Measurements from ENCODE around the gene CMIP. TPM values are rescaled to one million over a fixed set of nuclear protein-coding genes. Genes with fewer than 3 reads are reported as not detected.
A peak's percentile ranks its signal among the peaks of the same experiment; 100 is the strongest.

The CMIP gene
- total and polyA plus RNA-seq, 3 experiments from 2014 or later = 1.0 to 24.4 (median 23.6) TPM

DNA sequence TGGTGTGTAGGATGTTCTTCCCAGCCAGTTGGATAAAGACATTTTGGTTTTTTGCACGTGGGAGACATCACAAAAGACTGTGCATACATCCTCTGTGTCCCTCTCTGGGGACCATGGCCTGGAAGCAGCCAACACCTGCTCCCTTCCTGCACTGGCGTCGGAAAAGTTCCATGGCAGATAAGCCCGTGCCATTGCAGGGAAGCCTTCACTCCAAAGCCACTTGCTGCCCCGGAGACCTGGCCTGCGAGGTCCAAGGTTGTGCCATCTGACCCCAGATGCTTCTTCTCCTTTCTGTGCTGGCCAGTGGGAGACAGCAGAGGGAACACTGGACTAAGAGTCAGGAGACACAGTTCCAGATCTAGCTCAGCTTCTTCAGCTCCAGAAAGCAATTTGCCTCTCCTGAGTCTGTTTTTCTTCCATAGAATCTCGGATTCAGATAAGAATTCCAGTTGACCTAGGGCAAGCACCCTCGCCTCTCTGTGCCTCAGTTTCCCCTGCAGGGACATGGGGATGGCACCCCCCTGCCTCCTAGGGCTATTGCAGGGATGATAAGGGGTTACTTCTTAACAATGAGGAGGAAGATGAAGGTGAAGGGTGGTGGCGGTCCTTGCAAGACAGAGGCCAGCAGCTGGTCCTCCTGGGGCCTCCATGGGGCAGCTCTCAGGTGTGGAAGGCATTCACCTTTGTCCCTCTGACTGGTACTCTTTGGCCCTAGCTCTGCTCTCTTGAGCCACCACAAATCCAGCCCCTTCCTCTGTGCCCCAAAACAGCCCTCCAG, 134.2 kb downstream of the CMIP start:
- Histone ChIP-seq H3K36me3 (ENCODE audit: insufficient read depth, low read length) (no peaks in the 10 kb centered on the region), H3K27ac (ENCODE audit: low read depth, low read length) (no peak overlapping the region), H3K4me1 (ENCODE audit: insufficient read depth, low read length) (no peaks in the 10 kb centered on the region), H3K27me3 (ENCODE audit: insufficient read depth, low read length, poor library complexity, severe bottlenecking) (no peaks in the 10 kb centered on the region), H3K4me3 (ENCODE audit: low read length) (no peak overlapping the region), H3K9me3 (ENCODE audit: low read length) (no peaks in the 10 kb centered on the region)
- H3K27ac Mint-ChIP-seq = peak overlapping the region in 4 of 8 donors; percentile 4 to 93 (median 54)
- ChIA-PET CTCF (no interaction called here), POLR2A (no interaction called here)
- peaks cover 0 to 2% of the 10 kb centered on the region in 2 donors for H3K27me3 Mint-ChIP-seq
- DNase-seq = no peak
- no peaks in the 10 kb centered on the region for H3K9me3 Mint-ChIP-seq
- no peak overlapping the region for H3K4me3 Mint-ChIP-seq
- peaks cover 0 to 9% (median 3%) of the 10 kb centered on the region in 3 donors for H3K36me3 Mint-ChIP-seq
- H3K4me1 Mint-ChIP-seq = peaks cover 15 to 23% (median 15%) of the 10 kb centered on the region in 3 donors

DNA sequence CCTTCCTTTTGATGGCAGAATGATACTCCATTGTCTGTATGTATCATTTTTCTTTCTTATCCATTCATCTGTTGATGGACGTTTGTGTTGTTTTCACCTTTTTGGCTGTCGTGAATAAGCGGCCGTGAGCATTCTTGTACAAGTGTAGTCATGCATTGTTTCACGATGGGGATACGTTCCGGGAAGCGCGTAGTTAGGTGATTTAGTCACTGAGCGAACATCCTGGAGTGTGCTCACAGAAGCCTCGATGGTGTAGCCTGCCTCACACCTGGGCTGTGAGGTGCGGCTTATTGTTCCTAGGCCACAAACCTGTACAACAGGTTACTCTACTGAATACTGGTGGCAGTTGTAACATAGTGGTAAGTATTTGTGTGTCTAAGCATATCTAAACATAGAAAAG, 136.5 kb downstream of the CMIP start:
- no peak for DNase-seq
- ChIA-PET POLR2A (no interaction called here), CTCF (no interaction called here)
- H3K27me3 ChIP-seq (ENCODE audit: insufficient read depth, low read length, poor library complexity, severe bottlenecking) = no peaks in the 10 kb centered on the region
- Mint-ChIP-seq H3K27ac (peak overlapping the region in 5 of 8 donors; percentile 14 to 73 (median 31)), H3K9me3 (no peaks in the 10 kb centered on the region), H3K27me3 (peaks cover 0 to 2% of the 10 kb centered on the region in 2 donors), H3K36me3 (peaks cover 0 to 22% (median 5%) of the 10 kb centered on the region in 3 donors), H3K4me3 (peak overlapping the region in 1 of 7 donors; percentile 9), H3K4me1 (peaks cover 20 to 29% (median 27%) of the 10 kb centered on the region in 3 donors)
- H3K4me1 ChIP-seq (ENCODE audit: insufficient read depth, low read length) = no peaks in the 10 kb centered on the region
- H3K27ac ChIP-seq (ENCODE audit: low read depth, low read length) = no peak overlapping the region
- H3K4me3 ChIP-seq (ENCODE audit: low read length) = no peak overlapping the region
- H3K36me3 ChIP-seq (ENCODE audit: insufficient read depth, low read length) = no peaks in the 10 kb centered on the region
- H3K9me3 ChIP-seq (ENCODE audit: low read length) = no peaks in the 10 kb centered on the region

DNA sequence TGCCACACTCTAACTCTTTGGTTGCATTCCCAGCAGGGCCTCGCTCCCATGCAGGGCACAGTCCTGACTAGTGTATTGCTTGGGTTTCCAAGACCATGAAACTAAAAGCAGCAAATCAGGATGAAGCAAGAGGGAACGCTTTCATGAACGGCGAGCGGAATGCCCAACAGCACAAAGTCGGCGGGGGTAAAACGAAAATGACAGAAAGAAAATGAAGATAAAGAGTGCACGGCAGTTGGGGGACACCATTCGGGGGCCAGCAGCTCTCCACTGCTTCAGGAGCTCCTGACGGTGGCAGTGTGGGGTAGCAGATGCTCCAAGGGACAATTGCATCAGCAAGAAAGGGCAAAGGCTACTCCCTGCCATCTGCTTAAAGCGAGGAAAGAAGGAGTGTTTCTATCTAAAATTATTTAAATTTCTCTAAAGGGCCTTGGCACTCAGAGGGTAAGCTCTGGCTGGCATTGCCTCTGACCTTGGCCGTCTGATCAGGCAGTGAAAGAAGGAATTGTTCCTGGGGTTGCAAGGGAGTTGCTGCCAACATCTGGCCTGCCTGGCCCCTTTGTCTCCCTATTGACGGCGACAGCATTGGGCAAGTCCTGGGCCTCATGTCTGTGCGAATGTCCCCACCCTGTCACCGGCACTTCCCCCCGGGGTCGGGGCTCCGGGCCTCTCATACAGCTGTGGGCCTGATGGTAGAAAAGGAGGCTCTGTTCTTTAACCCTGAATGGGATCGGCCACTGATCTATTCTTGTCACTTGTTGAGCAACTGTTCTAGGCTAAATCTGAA, 138.2 kb downstream of the CMIP start:
- ChIA-PET CTCF (no interaction called here), POLR2A (no interaction called here)
- H3K9me3 ChIP-seq (ENCODE audit: low read length) = no peaks in the 10 kb centered on the region
- H3K27ac ChIP-seq (ENCODE audit: low read depth, low read length) = no peak overlapping the region
- peaks cover 0 to 2% of the 10 kb centered on the region in 2 donors for H3K27me3 Mint-ChIP-seq
- H3K27ac Mint-ChIP-seq = peak overlapping the region in 4 of 8 donors; percentile 19 to 80 (median 34)
- H3K4me3 ChIP-seq (ENCODE audit: low read length) = no peak overlapping the region
- no peaks in the 10 kb centered on the region for H3K27me3 ChIP-seq (ENCODE audit: insufficient read depth, low read length, poor library complexity, severe bottlenecking)
- H3K36me3 ChIP-seq (ENCODE audit: insufficient read depth, low read length) = no peaks in the 10 kb centered on the region
- H3K4me3 Mint-ChIP-seq = no peak overlapping the region
- no peak for DNase-seq
- H3K9me3 Mint-ChIP-seq = no peaks in the 10 kb centered on the region
- H3K4me1 Mint-ChIP-seq = peaks cover 22 to 37% (median 36%) of the 10 kb centered on the region in 3 donors
- H3K36me3 Mint-ChIP-seq = peaks cover 0 to 25% (median 7%) of the 10 kb centered on the region in 3 donors
- H3K4me1 ChIP-seq (ENCODE audit: insufficient read depth, low read length) = no peaks in the 10 kb centered on the region

DNA sequence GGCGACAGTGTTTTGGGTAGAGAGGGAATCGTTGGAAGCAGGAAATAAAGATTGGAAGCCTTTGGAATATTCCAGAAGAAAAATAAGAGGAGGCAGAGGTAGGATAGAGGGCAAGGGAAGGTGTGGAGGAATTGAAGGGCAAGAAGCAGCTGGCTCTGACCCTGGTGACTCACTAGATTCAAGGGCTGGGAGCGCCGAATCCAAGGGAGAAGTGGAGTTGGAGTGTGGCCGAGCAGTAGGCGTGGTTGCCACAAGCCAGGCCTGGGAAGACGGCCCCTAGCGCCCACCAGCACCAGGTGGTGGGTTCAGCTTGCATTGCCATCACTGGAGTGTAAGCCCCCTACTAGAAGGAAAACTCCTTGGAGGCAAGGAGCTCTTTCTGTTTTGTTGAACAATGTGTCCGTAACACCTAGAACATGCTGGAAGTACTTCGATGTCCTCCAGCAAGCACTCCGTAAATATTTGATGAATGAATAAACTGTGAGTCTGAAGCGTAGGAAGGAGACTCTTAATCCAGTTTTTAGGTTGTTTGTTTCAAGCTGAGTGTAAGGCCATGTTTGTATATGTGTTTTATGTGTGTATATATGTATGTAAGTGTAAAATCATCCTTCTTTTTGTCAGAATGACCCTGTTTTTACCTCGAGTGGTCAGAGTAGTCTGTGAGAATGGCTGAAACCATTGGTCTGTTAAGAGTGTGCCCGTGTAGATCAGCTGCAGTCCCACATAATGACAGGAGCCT, 139.5 kb downstream of the CMIP start:
- H3K9me3 ChIP-seq (ENCODE audit: low read length) = no peaks in the 10 kb centered on the region
- peaks cover 0 to 2% of the 10 kb centered on the region in 2 donors for H3K27me3 Mint-ChIP-seq
- no peak for DNase-seq
- H3K4me3 Mint-ChIP-seq = no peak overlapping the region
- peak overlapping the region in 7 of 8 donors; percentile 17 to 89 (median 58) for H3K27ac Mint-ChIP-seq
- no peaks in the 10 kb centered on the region for H3K9me3 Mint-ChIP-seq
- POLR2A ChIA-PET = no interaction called here
- CTCF ChIA-PET = no interaction called here
- no peak overlapping the region for H3K27ac ChIP-seq (ENCODE audit: low read depth, low read length)
- no peak overlapping the region for H3K4me3 ChIP-seq (ENCODE audit: low read length)
- peaks cover 0 to 33% (median 7%) of the 10 kb centered on the region in 3 donors for H3K36me3 Mint-ChIP-seq
- H3K4me1 Mint-ChIP-seq = peaks cover 24 to 44% (median 43%) of the 10 kb centered on the region in 3 donors
- no peaks in the 10 kb centered on the region for H3K36me3 ChIP-seq (ENCODE audit: insufficient read depth, low read length)
- H3K4me1 ChIP-seq (ENCODE audit: insufficient read depth, low read length) = no peaks in the 10 kb centered on the region
- no peaks in the 10 kb centered on the region for H3K27me3 ChIP-seq (ENCODE audit: insufficient read depth, low read length, poor library complexity, severe bottlenecking)

DNA sequence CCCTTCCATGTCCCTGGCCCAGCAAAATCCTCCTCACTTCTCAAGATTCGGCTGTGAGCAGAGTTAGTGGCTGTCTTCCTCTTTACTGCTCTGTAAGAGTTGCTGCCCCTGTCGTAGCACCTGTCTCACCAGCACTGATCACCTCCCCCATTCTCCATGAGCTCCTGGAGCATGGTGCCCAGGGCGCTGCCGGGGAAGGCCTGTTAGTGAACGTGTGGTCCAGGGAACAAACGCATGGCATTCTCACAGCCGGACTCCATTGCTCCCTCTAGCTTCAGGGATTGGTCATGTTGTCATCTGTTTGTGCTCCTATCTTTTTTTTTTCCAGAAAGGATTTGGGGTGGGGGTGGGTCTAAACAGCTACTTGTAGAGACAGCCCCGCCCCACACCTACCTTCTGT, 141.2 kb downstream of the CMIP start:
- Histone ChIP-seq H3K4me1 (ENCODE audit: insufficient read depth, low read length) (no peaks in the 10 kb centered on the region), H3K27ac (ENCODE audit: low read depth, low read length) (no peak overlapping the region), H3K36me3 (ENCODE audit: insufficient read depth, low read length) (no peaks in the 10 kb centered on the region), H3K9me3 (ENCODE audit: low read length) (no peaks in the 10 kb centered on the region), H3K27me3 (ENCODE audit: insufficient read depth, low read length, poor library complexity, severe bottlenecking) (no peaks in the 10 kb centered on the region), H3K4me3 (ENCODE audit: low read length) (no peak overlapping the region)
- Mint-ChIP-seq H3K27me3 (peaks cover 0 to 1% of the 10 kb centered on the region in 2 donors), H3K4me1 (peaks cover 21 to 46% (median 44%) of the 10 kb centered on the region in 3 donors), H3K36me3 (peaks cover 0 to 40% (median 9%) of the 10 kb centered on the region in 3 donors), H3K4me3 (no peak overlapping the region), H3K9me3 (no peaks in the 10 kb centered on the region), H3K27ac (peak overlapping the region in 7 of 8 donors; percentile 10 to 86 (median 56))
- no peak for DNase-seq
- ChIA-PET CTCF (interaction anchor here (0.6 kb wide), 1 partner anchor 312 kb away, joined by 3 read pairs; no protein-coding TSS in a partner anchor), POLR2A (no interaction called here)

DNA sequence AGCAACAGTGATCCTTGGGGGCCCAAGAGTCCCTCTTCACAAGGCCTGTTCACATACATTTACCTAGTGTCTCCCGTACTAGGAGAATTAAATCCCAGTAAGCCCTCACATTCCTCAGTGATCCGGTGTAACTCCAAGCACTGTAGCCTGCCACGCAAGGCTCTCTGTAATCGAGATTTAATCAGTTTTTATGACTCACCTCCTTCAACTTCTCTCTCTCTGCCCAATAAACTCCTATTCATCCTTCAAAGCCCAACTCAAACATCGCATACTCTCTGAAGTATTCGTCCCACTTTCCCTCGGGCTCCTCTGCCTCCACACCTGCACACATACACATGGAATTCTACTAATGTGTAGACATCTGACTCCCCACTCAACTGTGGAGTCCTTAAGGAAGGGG, 141.8 kb downstream of the CMIP start:
- Histone ChIP-seq H3K9me3 (ENCODE audit: low read length) (no peaks in the 10 kb centered on the region), H3K4me1 (ENCODE audit: insufficient read depth, low read length) (no peaks in the 10 kb centered on the region), H3K36me3 (ENCODE audit: insufficient read depth, low read length) (no peaks in the 10 kb centered on the region), H3K4me3 (ENCODE audit: low read length) (no peak overlapping the region), H3K27me3 (ENCODE audit: insufficient read depth, low read length, poor library complexity, severe bottlenecking) (no peaks in the 10 kb centered on the region), H3K27ac (ENCODE audit: low read depth, low read length) (no peak overlapping the region)
- ChIA-PET CTCF (no interaction called here), POLR2A (no interaction called here)
- Mint-ChIP-seq H3K27ac (peak overlapping the region in 5 of 8 donors; percentile 4 to 75 (median 37)), H3K36me3 (peaks cover 0 to 40% (median 9%) of the 10 kb centered on the region in 3 donors), H3K4me3 (no peak overlapping the region), H3K9me3 (no peaks in the 10 kb centered on the region), H3K4me1 (peaks cover 18 to 47% (median 44%) of the 10 kb centered on the region in 3 donors), H3K27me3 (peaks cover 0 to 1% of the 10 kb centered on the region in 2 donors)
- DNase-seq = no peak

DNA sequence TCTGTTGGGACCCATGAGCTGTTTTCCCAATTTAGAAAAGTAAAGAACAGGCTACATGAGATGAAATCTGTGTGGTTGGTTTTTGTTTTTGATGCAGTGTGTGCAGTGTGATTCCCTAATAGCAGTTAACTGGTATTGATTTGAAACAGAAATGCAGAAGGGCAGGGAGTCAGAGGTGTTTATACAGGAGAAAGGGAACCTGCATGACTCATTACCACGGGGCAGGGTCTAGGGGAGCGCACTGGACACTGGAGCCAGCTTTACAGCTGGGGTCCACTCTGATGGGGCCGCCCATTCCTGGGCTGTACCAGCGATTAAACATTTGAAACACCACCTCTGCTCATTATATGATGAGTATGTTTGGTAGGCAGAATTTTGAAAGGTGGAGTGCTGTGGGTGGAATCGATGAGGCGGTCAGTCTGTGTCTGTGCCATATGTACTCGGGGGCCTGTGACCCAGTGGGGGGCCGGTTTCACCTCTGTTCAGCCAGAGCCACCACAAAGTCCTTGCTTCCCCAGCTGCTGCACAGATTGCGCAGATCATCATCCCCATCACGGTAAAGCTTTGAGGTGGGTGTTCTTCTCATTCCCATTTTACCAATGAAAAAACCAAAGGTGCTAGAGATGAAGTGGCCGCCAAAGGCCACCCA, 142.5 kb downstream of the CMIP start:
- Mint-ChIP-seq H3K36me3 (peaks cover 0 to 40% (median 9%) of the 10 kb centered on the region in 3 donors), H3K27me3 (peaks cover 0 to 1% of the 10 kb centered on the region in 2 donors), H3K27ac (peak overlapping the region in 4 of 8 donors; percentile 30 to 88 (median 37)), H3K4me3 (no peak overlapping the region), H3K9me3 (no peaks in the 10 kb centered on the region), H3K4me1 (peaks cover 18 to 49% (median 44%) of the 10 kb centered on the region in 3 donors)
- ChIA-PET CTCF (no interaction called here), POLR2A (no interaction called here)
- no peak for DNase-seq
- Histone ChIP-seq H3K27ac (ENCODE audit: low read depth, low read length) (no peak overlapping the region), H3K9me3 (ENCODE audit: low read length) (no peaks in the 10 kb centered on the region), H3K4me3 (ENCODE audit: low read length) (no peak overlapping the region), H3K4me1 (ENCODE audit: insufficient read depth, low read length) (no peaks in the 10 kb centered on the region), H3K27me3 (ENCODE audit: insufficient read depth, low read length, poor library complexity, severe bottlenecking) (no peaks in the 10 kb centered on the region), H3K36me3 (ENCODE audit: insufficient read depth, low read length) (no peaks in the 10 kb centered on the region)

All from CD8-positive, alpha-beta memory T cell (primary cell).